ENCODE data around the gene PLCB2.

Gene PLCB2

DNA sequence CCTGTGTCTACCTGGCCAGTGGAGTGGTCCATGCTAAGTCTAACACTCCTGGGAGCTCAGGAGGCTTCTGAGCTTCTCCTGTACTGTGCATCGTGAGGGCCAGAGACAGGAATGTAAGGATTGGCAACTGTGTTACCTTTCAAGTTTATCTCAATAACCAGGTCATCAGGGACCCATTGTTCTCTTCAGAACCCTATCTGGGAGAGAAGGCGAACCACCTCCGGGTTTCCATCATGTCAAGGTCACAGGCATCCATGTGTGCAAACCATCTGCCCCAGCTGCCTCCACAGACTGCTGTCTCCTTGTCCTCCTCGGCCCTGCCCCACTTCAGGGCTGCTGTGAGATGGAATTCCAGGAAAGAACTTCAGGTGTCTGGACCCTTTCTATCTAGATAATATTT, 30.8 kb downstream of the PLCB2 start:
- no peaks in the 10 kb centered on the region for H3K79me2 ChIP-seq
- TF ChIP-seq, protein P1, sequence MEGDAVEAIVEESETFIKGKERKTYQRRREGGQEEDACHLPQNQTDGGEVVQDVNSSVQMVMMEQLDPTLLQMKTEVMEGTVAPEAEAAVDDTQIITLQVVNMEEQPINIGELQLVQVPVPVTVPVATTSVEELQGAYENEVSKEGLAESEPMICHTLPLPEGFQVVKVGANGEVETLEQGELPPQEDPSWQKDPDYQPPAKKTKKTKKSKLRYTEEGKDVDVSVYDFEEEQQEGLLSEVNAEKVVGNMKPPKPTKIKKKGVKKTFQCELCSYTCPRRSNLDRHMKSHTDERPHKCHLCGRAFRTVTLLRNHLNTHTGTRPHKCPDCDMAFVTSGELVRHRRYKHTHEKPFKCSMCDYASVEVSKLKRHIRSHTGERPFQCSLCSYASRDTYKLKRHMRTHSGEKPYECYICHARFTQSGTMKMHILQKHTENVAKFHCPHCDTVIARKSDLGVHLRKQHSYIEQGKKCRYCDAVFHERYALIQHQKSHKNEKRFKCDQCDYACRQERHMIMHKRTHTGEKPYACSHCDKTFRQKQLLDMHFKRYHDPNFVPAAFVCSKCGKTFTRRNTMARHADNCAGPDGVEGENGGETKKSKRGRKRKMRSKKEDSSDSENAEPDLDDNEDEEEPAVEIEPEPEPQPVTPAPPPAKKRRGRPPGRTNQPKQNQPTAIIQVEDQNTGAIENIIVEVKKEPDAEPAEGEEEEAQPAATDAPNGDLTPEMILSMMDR (IDR thresholded peaks at IDR 0.05): no peak
- no peaks in the 10 kb centered on the region for H3K36me3 ChIP-seq (ENCODE audit: control insufficient read depth, insufficient read depth, low read length)
- no peaks in the 10 kb centered on the region for H3K27me3 ChIP-seq (ENCODE audit: control insufficient read depth, insufficient read depth, low read length)
- H3K9me3 ChIP-seq (ENCODE audit: control insufficient read depth, low read length): no peaks in the 10 kb centered on the region
- H2AFZ ChIP-seq: no peak overlapping the region
- H3K27ac ChIP-seq: no peak overlapping the region
- no peak overlapping the region for H3K9ac ChIP-seq
- no peak overlapping the region for H3K4me3 ChIP-seq (ENCODE audit: low read depth, low read length)
- no peaks in the 10 kb centered on the region for H3K4me1 ChIP-seq
- no peak overlapping the region for H3K4me2 ChIP-seq (ENCODE audit: low read length)

- Histone ChIP-seq H3K27ac (no peak overlapping the region), H3K9me3 (ENCODE audit: control insufficient read depth, low read length) (no peaks in the 10 kb centered on the region), H3K36me3 (ENCODE audit: control insufficient read depth, insufficient read depth, low read length) (no peaks in the 10 kb centered on the region), H3K4me1 (no peaks in the 10 kb centered on the region), H3K27me3 (ENCODE audit: control insufficient read depth, insufficient read depth, low read length) (no peaks in the 10 kb centered on the region), H3K79me2 (no peaks in the 10 kb centered on the region), H3K4me3 (ENCODE audit: low read depth, low read length) (no peak overlapping the region), H3K4me2 (ENCODE audit: low read length) (no peak overlapping the region), H2AFZ (no peak overlapping the region), H3K9ac (no peak overlapping the region)
- TF ChIP-seq, protein P1 (IDR thresholded peaks at IDR 0.05): no peak
These were observed 31.8 kb downstream of the PLCB2 start for GRCh38 chr15:40275954-40276353.

GRCh38 chr15:40275523-40275922, 32.2 kb downstream of the PLCB2 start:
- H3K9ac ChIP-seq: no peak overlapping the region
- no peak overlapping the region for H2AFZ ChIP-seq
- H3K27ac ChIP-seq: no peak overlapping the region
- TF ChIP-seq, protein P1 (IDR thresholded peaks at IDR 0.05): no peak
- H3K36me3 ChIP-seq (ENCODE audit: control insufficient read depth, insufficient read depth, low read length): no peaks in the 10 kb centered on the region
- H3K4me1 ChIP-seq: no peaks in the 10 kb centered on the region
- H3K27me3 ChIP-seq (ENCODE audit: control insufficient read depth, insufficient read depth, low read length): no peaks in the 10 kb centered on the region
- H3K4me3 ChIP-seq (ENCODE audit: low read depth, low read length): no peak overlapping the region
- H3K9me3 ChIP-seq (ENCODE audit: control insufficient read depth, low read length): no peaks in the 10 kb centered on the region
- H3K79me2 ChIP-seq: no peaks in the 10 kb centered on the region
- no peak overlapping the region for H3K4me2 ChIP-seq (ENCODE audit: low read length)

- Histone ChIP-seq H3K4me2 (ENCODE audit: low read length) (no peak overlapping the region), H3K9ac (no peak overlapping the region), H2AFZ (no peak overlapping the region), H3K36me3 (ENCODE audit: control insufficient read depth, insufficient read depth, low read length) (no peaks in the 10 kb centered on the region), H3K4me1 (no peaks in the 10 kb centered on the region), H3K4me3 (ENCODE audit: low read depth, low read length) (no peak overlapping the region), H3K27ac (no peak overlapping the region), H3K9me3 (ENCODE audit: control insufficient read depth, low read length) (no peaks in the 10 kb centered on the region), H3K27me3 (ENCODE audit: control insufficient read depth, insufficient read depth, low read length) (no peaks in the 10 kb centered on the region), H3K79me2 (no peaks in the 10 kb centered on the region)
- TF ChIP-seq, protein P1 (IDR thresholded peaks at IDR 0.05): peak; percentile 99
These were observed 33.1 kb downstream of the PLCB2 start for GRCh38 chr15:40274350-40275274.

DNA sequence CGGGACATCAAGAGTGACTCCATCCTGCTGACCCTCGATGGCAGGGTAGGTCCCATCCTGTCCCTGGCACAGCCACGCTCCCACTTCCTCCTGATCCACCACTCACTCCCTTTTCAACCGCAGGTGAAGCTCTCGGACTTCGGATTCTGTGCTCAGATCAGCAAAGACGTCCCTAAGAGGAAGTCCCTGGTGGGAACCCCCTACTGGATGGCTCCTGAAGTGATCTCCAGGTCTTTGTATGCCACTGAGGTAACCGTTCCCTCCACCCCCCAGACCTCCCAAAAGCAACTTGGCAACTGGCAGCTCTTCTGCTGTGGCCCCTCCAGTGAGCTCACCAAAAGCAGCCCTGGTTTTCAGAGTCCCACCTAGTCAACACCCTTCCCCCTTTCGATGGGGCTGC, 34.3 kb downstream of the PLCB2 start:
- Histone ChIP-seq H2AFZ (no peak overlapping the region), H3K9me3 (ENCODE audit: control insufficient read depth, low read length) (no peaks in the 10 kb centered on the region), H3K27ac (no peak overlapping the region), H3K79me2 (no peaks in the 10 kb centered on the region), H3K36me3 (ENCODE audit: control insufficient read depth, insufficient read depth, low read length) (no peaks in the 10 kb centered on the region), H3K4me2 (ENCODE audit: low read length) (no peak overlapping the region), H3K9ac (no peak overlapping the region), H3K4me1 (no peaks in the 10 kb centered on the region), H3K4me3 (ENCODE audit: low read depth, low read length) (no peak overlapping the region), H3K27me3 (ENCODE audit: control insufficient read depth, insufficient read depth, low read length) (no peaks in the 10 kb centered on the region)
- TF ChIP-seq, protein P1 (IDR thresholded peaks at IDR 0.05): no peak

All from parathyroid adenoma (tissue), 2 donors.